ENCODE results near the gene ADAMTS12. TPM values are rescaled to one million over a fixed set of nuclear protein-coding genes. Genes with fewer than 3 reads are reported as not detected.

Gene ADAMTS12
- total and polyA plus RNA-seq, 10 of the 15 experiments (the other 5 are each of a cell fraction or from before 2014, with no cell fraction given): 0.11 to 35.8 (median 20.7) TPM

DNA sequence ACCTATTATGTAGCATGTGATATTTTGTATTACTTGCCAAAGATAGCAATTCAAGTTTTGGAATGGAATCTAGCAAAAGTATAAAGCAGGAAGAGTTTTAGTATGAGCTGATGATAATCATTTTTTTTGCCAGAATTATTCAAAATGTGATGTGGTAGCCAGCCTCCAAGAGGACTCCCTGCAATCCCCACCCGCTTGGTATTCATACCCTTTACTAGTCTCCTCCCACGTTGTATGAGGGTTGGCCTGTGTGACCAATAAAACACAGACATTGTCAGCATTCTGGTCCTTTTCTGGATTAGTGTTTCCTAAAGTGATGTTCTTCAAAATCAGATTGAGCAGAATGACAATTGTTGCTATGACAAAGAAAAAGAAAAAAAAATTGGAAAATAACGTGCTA, 387.2 kb downstream of the ADAMTS12 start:
- BruUV-seq (replicated peaks): no TSS peak
- H3K27me3 ChIP-seq (replicated peaks in 1 of 2; ENCODE audit: control insufficient read depth in 2 of 2, insufficient read depth in 2 of 2, low read length in 1 of 2): no peaks in the 10 kb centered on the region
- ChIA-PET RAD21 (ENCODE audit: unreplicated experiment) (no interaction called here), POLR2A (interaction anchor here (0.6 kb wide), 1 partner anchor 76 kb away, joined by 4 read pairs; no protein-coding TSS in a partner anchor), CTCF (no interaction called here), SMC1A (ENCODE audit: uncharacterized antibody, unreplicated experiment) (interaction anchor here (1.0 kb wide), 1 partner anchor 66 kb away, joined by 3 read pairs; no protein-coding TSS in a partner anchor)
- no peaks in the 10 kb centered on the region for H3K36me3 ChIP-seq (ENCODE audit: control insufficient read depth in 2 of 2, insufficient read depth in 2 of 2, low read length in 1 of 2)
- no peak overlapping the region for H3K4me3 ChIP-seq
- no peak overlapping the region for H2AFZ ChIP-seq (ENCODE audit: control insufficient read depth, low read depth, low read length)
- no peaks in the 10 kb centered on the region for H3K9me3 ChIP-seq (replicated peaks; ENCODE audit: control insufficient read depth, insufficient read depth, low read length)
- no peak for ATAC-seq
- H3K4me2 ChIP-seq (ENCODE audit: control insufficient read depth, insufficient read depth): no peak overlapping the region
- TF ChIP-seq SIN3A (IDR thresholded peaks at IDR 0.05; ENCODE audit: low read depth, low read length): no peak
- no peak for TF ChIP-seq POU2F2 (IDR thresholded peaks at IDR 0.05; ENCODE audit: borderline replicate concordance, low read depth, low read length)
- no peaks in the 10 kb centered on the region for H3K79me2 ChIP-seq (ENCODE audit: control insufficient read depth, insufficient read depth, low read length)
- H3K9ac ChIP-seq (ENCODE audit: control insufficient read depth, insufficient read depth, low read length): no peak overlapping the region
- FAIRE-seq: no peak
- no peaks in the 10 kb centered on the region for H4K20me1 ChIP-seq (ENCODE audit: control insufficient read depth, insufficient read depth)
- in situ Hi-C loops (cut with MboI): no loop called here
- DNase-seq (ENCODE audit: low read depth, low spot score): no peak
- intact Hi-C loops (cut with micrococcal nuclease; ENCODE audit: unreplicated experiment): no loop called here
- no peaks in the 10 kb centered on the region for H3K4me1 ChIP-seq (ENCODE audit: control insufficient read depth, insufficient read depth, low read length)
- WGBS (ENCODE audit: insufficient coverage, insufficient replicate concordance, low lambda C conversion rate, missing lambda C conversion rate): 16% methylated on average over 3 of the region's 3 CpGs
- no peak overlapping the region for H3K27ac ChIP-seq (ENCODE audit: control insufficient read depth, insufficient read depth)

DNA sequence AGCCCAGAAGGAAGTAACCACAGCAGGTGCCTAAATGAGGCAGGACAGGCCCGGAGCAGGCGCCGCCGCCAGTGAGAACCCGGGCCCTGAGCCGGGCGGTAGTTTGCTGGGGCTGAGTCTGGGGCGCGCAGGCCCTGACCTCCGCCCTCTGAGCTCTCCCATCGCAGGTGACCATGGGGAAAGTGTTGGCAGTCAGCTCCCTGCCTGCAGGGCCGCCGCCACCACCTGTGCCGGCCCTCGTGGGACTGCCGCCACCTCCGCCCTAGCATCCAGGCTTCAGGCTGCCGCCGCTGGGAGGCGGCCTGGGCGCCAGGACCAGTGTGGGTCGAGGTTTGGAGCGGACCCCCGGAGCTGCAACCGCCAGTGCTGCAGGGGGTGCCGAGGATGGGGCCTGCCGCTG, 389.9 kb downstream of the ADAMTS12 start:
- Histone ChIP-seq H3K4me3 (no peak overlapping the region), H3K4me2 (ENCODE audit: control insufficient read depth, insufficient read depth) (no peak overlapping the region), H3K36me3 (ENCODE audit: control insufficient read depth in 2 of 2, insufficient read depth in 2 of 2, low read length in 1 of 2) (no peaks in the 10 kb centered on the region), H3K9me3 (replicated peaks; ENCODE audit: control insufficient read depth, insufficient read depth, low read length) (no peaks in the 10 kb centered on the region), H3K27ac (ENCODE audit: control insufficient read depth, insufficient read depth) (no peak overlapping the region), H3K4me1 (ENCODE audit: control insufficient read depth, insufficient read depth, low read length) (no peaks in the 10 kb centered on the region), H3K9ac (ENCODE audit: control insufficient read depth, insufficient read depth, low read length) (no peak overlapping the region), H3K27me3 (replicated peaks in 1 of 2; ENCODE audit: control insufficient read depth in 2 of 2, insufficient read depth in 2 of 2, low read length in 1 of 2) (no peaks in the 10 kb centered on the region), H3K79me2 (ENCODE audit: control insufficient read depth, insufficient read depth, low read length) (no peaks in the 10 kb centered on the region), H4K20me1 (ENCODE audit: control insufficient read depth, insufficient read depth) (no peaks in the 10 kb centered on the region), H2AFZ (ENCODE audit: control insufficient read depth, low read depth, low read length) (no peak overlapping the region)
- ATAC-seq (no peak), DNase-seq (ENCODE audit: low read depth, low spot score) (no peak), FAIRE-seq (no peak)
- SMC1A ChIA-PET (ENCODE audit: uncharacterized antibody, unreplicated experiment): no interaction called here
- WGBS (ENCODE audit: insufficient coverage, insufficient replicate concordance, low lambda C conversion rate, missing lambda C conversion rate): 73% methylated on average over 27 of the region's 27 CpGs
- POLR2A ChIA-PET: no interaction called here
- no TSS peak for BruUV-seq (replicated peaks)
- RAD21 ChIA-PET (ENCODE audit: unreplicated experiment): no interaction called here
- in situ Hi-C loops (cut with MboI) (no loop called here), intact Hi-C loops (cut with micrococcal nuclease; ENCODE audit: unreplicated experiment) (no loop called here)
- CTCF ChIA-PET: no interaction called here
- TF ChIP-seq RCOR1 (conservative IDR thresholded peaks at IDR 0.05; ENCODE audit: low read depth, low read length) (no peak), SMARCA5 (IDR thresholded peaks at IDR 0.05) (no peak), NR2F1 (conservative IDR thresholded peaks at IDR 0.05) (no peak), TBL1XR1 (IDR thresholded peaks at IDR 0.05; ENCODE audit: low read depth, low read length) (no peak), ZZZ3 (IDR thresholded peaks at IDR 0.05; ENCODE audit: control insufficient read depth, insufficient read length, low read depth) (no peak), HDAC6 (IDR thresholded peaks at IDR 0.05; ENCODE audit: unreplicated experiment) (no peak), BMI1 (IDR thresholded peaks at IDR 0.05; ENCODE audit: borderline replicate concordance) (no peak)
- TF ChIP-seq, protein P1, sequence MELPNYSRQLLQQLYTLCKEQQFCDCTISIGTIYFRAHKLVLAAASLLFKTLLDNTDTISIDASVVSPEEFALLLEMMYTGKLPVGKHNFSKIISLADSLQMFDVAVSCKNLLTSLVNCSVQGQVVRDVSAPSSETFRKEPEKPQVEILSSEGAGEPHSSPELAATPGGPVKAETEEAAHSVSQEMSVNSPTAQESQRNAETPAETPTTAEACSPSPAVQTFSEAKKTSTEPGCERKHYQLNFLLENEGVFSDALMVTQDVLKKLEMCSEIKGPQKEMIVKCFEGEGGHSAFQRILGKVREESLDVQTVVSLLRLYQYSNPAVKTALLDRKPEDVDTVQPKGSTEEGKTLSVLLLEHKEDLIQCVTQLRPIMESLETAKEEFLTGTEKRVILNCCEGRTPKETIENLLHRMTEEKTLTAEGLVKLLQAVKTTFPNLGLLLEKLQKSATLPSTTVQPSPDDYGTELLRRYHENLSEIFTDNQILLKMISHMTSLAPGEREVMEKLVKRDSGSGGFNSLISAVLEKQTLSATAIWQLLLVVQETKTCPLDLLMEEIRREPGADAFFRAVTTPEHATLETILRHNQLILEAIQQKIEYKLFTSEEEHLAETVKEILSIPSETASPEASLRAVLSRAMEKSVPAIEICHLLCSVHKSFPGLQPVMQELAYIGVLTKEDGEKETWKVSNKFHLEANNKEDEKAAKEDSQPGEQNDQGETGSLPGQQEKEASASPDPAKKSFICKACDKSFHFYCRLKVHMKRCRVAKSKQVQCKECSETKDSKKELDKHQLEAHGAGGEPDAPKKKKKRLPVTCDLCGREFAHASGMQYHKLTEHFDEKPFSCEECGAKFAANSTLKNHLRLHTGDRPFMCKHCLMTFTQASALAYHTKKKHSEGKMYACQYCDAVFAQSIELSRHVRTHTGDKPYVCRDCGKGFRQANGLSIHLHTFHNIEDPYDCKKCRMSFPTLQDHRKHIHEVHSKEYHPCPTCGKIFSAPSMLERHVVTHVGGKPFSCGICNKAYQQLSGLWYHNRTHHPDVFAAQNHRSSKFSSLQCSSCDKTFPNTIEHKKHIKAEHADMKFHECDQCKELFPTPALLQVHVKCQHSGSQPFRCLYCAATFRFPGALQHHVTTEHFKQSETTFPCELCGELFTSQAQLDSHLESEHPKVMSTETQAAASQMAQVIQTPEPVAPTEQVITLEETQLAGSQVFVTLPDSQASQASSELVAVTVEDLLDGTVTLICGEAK (IDR thresholded peaks at IDR 0.05; ENCODE audit: borderline replicate concordance): no peak
- TF ChIP-seq, protein P2, sequence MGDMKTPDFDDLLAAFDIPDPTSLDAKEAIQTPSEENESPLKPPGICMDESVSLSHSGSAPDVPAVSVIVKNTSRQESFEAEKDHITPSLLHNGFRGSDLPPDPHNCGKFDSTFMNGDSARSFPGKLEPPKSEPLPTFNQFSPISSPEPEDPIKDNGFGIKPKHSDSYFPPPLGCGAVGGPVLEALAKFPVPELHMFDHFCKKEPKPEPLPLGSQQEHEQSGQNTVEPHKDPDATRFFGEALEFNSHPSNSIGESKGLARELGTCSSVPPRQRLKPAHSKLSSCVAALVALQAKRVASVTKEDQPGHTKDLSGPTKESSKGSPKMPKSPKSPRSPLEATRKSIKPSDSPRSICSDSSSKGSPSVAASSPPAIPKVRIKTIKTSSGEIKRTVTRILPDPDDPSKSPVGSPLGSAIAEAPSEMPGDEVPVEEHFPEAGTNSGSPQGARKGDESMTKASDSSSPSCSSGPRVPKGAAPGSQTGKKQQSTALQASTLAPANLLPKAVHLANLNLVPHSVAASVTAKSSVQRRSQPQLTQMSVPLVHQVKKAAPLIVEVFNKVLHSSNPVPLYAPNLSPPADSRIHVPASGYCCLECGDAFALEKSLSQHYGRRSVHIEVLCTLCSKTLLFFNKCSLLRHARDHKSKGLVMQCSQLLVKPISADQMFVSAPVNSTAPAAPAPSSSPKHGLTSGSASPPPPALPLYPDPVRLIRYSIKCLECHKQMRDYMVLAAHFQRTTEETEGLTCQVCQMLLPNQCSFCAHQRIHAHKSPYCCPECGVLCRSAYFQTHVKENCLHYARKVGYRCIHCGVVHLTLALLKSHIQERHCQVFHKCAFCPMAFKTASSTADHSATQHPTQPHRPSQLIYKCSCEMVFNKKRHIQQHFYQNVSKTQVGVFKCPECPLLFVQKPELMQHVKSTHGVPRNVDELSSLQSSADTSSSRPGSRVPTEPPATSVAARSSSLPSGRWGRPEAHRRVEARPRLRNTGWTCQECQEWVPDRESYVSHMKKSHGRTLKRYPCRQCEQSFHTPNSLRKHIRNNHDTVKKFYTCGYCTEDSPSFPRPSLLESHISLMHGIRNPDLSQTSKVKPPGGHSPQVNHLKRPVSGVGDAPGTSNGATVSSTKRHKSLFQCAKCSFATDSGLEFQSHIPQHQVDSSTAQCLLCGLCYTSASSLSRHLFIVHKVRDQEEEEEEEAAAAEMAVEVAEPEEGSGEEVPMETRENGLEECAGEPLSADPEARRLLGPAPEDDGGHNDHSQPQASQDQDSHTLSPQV (IDR thresholded peaks at IDR 0.05): no peak
